HFFc6 (cell line): ENCODE results near the gene CIAPIN1. TPM values are rescaled to one million over a fixed set of nuclear protein-coding genes. Genes with fewer than 3 reads are reported as not detected.

Experiments used
- DNase-seq: peaks from one replicate; pipeline ENCODE4 v3.0.0-alpha.2; 2018
- H3K27ac Mint-ChIP-seq: 2 replicates; pipeline ENCODE4 v1.8.0; 2020; ENCODE audit warnings: mild to moderate bottlenecking, mixed read lengths
- H3K27me3 Mint-ChIP-seq: 2 replicates; pipeline ENCODE4 v1.8.0; 2021; ENCODE audit warnings: mild to moderate bottlenecking, moderate library complexity, mixed read lengths; ENCODE audit not compliant: insufficient read depth
- H3K36me3 Mint-ChIP-seq: 2 replicates; pipeline ENCODE4 v1.8.0; 2021; ENCODE audit warnings: low read depth, mixed read lengths
- H3K4me1 Mint-ChIP-seq: 2 replicates; pipeline ENCODE4 v1.8.0; 2020; ENCODE audit warnings: low read depth, mixed read lengths
- H3K4me3 Mint-ChIP-seq: 2 replicates; pipeline ENCODE4 v1.8.0; 2020; ENCODE audit warnings: mild to moderate bottlenecking, moderate library complexity, mixed read lengths
- H3K9me3 Mint-ChIP-seq: 2 replicates; pipeline ENCODE4 v1.8.0; 2020; ENCODE audit warnings: mild to moderate bottlenecking, mixed read lengths
- CTCF ChIP-seq: fragments of 200-600 bp; sonication (generic); IDR thresholded peaks from 2 replicates; pipeline ENCODE4 v1.5.0; 2021; ENCODE audit warnings: antibody characterized with exemption, mild to moderate bottlenecking
- total RNA-seq, 6 experiments: library from RNA; stranded (reverse); fragmentation: NEBNext Ultra II Directional; extraction: Animal tissue kit (Norgen Biotek cat#: 25700); gene quantifications; 2 replicates in 1 of 6; 3 replicates in 5 of 6; pipeline ENCODE4 v1.2.3, GENCODE V29; 2021

The CIAPIN1 gene
- total RNA-seq, 6 experiments from 2014 or later, result 37.5 to 49.0 (median 46.8) TPM

DNA sequence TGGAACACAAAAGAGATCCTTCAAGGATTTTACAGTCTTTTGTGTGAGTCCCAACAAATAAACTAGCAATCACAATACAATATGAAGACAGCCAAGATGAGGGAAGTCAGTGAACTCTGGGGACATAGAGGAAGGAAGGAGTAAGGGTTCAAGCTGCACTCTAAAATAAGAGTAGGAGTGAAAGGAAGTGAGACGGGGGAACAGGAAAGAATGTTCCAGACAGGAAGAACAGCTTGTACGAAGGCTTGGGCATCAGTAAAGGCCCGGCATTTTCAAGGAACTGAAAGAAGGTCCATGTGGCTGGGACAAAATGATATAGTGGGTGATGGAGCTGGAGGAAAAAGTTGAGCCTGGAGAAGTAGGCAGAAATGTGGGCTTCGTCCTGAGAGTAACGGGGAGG is 38.1 kb downstream of the CIAPIN1 start:
- H3K9me3 Mint-ChIP-seq, result no peaks in the 10 kb centered on the region
- H3K36me3 Mint-ChIP-seq, result no peaks in the 10 kb centered on the region
- TF ChIP-seq CTCF, result no peak
- DNase-seq, result no peak
- no peaks in the 10 kb centered on the region for H3K4me1 Mint-ChIP-seq
- no peak overlapping the region for H3K27ac Mint-ChIP-seq
- H3K4me3 Mint-ChIP-seq, result no peak overlapping the region
- H3K27me3 Mint-ChIP-seq, result peaks cover 37% of the 10 kb centered on the region

DNA sequence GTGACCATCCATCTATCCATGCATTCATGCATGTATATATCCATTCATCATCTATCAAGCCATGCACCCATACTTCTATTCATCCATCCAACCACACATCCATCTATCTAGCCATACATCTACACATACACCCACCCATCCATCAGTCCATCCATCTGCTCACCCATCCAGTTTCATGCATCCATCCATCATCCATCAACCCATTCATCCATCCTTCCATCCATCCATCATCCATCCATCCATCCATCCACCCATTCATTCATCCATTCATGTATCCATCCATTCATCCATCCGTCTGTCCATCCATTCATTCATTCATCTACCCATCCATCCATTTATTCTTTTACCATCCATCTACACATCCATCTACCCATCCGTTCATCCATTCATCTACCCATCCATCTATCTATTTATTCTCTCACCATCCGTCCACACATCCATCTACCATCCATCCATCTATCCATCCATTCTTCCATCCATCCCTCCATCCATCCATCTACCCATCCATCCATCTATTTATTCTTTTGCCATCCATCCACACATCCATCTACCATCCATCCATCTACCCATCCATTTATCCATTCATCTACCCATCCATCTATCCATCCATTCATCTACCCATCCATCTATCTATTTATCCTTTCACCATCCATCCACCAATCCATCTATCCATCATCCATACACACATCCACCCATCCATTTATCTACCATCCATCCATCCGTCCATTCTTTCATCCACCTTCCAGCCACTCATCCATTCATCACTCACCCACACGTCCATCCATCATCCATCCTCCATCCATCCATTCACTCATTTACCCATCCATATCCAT is 39.4 kb downstream of the CIAPIN1 start:
- Mint-ChIP-seq H3K36me3 (no peaks in the 10 kb centered on the region), H3K4me1 (no peaks in the 10 kb centered on the region), H3K27me3 (peaks cover 37% of the 10 kb centered on the region), H3K27ac (no peak overlapping the region), H3K9me3 (no peaks in the 10 kb centered on the region), H3K4me3 (no peak overlapping the region)
- no peak for TF ChIP-seq CTCF
- no peak for DNase-seq

DNA sequence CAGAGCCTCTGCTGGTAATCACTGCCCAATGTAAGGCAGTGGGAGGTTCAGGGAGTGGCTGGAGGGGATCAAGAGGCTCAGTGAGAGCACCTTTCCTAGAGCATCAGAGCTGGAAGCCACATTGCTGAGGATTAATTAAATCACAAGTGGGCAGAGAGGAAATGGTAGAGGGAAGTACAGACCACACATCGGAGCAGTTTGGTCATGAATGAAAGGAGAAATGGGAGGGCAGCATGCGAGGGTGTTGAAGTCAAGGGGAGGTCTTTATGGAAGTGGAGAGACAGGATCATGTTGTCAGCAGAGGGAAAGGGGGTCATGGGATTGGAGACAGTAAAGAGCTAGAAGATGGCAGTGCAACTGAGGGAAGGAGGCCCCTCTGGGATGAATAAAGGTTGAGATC is 40.3 kb downstream of the CIAPIN1 start:
- no peak for TF ChIP-seq CTCF
- no peaks in the 10 kb centered on the region for H3K4me1 Mint-ChIP-seq
- H3K27ac Mint-ChIP-seq, result no peak overlapping the region
- no peak overlapping the region for H3K4me3 Mint-ChIP-seq
- no peak for DNase-seq
- H3K27me3 Mint-ChIP-seq, result peaks cover 33% of the 10 kb centered on the region
- no peaks in the 10 kb centered on the region for H3K9me3 Mint-ChIP-seq
- no peaks in the 10 kb centered on the region for H3K36me3 Mint-ChIP-seq

- no peak for DNase-seq
- no peak for TF ChIP-seq CTCF
- peaks cover 25% of the 10 kb centered on the region for H3K27me3 Mint-ChIP-seq
- H3K27ac Mint-ChIP-seq, result no peak overlapping the region
- H3K4me1 Mint-ChIP-seq, result no peaks in the 10 kb centered on the region
- H3K36me3 Mint-ChIP-seq, result no peaks in the 10 kb centered on the region
- no peaks in the 10 kb centered on the region for H3K9me3 Mint-ChIP-seq
- no peak overlapping the region for H3K4me3 Mint-ChIP-seq
Measured at GRCh38 chr16:57405097-57405496, 42.1 kb downstream of the CIAPIN1 start.

DNA sequence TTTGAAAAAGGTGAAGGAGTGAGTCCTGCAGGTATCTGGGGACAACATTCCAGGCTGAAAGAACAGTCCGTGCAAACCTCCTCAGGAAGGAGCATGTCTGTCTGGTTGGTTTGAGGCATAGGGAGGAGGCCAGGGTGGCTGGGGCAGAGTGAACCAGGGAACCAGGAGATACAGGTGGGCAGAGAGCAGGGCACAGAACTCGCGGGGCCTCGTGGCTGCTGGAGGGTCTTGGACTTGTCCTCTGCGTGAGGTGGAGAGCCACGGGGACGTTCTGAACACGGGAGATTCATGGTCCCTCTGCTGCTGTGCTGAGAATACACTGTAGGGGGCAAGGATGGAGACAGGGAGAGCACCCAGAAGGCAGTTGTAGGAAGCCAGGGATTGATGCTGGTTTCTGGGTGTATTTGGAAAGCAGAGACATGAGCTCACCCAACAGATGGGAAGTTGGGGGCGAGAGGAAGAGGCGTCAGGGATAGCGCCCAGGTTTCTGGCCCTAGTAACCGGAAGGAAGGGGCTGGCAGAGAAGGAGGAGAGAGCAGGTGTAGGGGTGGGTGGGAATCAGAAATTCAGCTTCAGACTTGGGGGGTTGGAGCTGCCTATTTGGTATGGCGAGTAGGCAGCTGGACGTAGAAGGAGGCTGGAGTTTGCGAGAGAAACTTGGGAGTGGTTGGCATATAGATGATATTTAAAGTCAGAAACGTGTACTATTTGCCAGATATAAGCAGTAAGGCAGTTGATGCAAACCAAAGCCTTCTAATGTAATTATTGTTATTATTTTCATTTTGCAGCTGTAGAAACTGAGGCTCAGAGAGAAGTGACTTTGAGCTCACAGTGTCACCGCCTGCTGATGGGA is 43.0 kb downstream of the CIAPIN1 start, which contains the start of gene CCL17:
Gene CCL17 (plus strand): TSS at position 803 of the 853 bp plus-strand sequence. CDS start 9,166 bp downstream, outside the sequence.
- H3K4me1 Mint-ChIP-seq, result no peaks in the 10 kb centered on the region
- H3K36me3 Mint-ChIP-seq, result no peaks in the 10 kb centered on the region
- no peak within 1 kb of the TSS for H3K27ac Mint-ChIP-seq
- H3K27me3 Mint-ChIP-seq, result peaks cover 28% of the 10 kb centered on the region
- TF ChIP-seq CTCF, result no peak
- DNase-seq, result no peak
- H3K9me3 Mint-ChIP-seq, result no peaks in the 10 kb centered on the region
- no peak within 1 kb of the TSS for H3K4me3 Mint-ChIP-seq
